ENCODE data around the gene WAS.

DNA sequence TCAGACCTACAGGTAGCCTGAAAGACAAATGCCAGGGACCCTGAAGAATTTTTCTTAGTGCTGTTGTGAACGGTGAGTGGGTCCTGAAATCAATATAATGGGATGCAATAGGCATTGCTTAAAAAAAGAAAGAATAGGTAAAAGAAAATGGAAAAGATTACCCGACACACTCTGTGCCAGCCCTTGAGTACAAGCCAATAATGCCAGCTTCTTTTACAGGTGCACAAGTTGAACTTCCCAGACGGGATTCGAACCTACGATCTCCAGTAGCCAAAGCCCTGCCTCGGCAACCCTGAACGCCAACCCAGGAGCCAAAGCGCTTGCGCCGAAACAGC lies 53.2 kb downstream of the WAS start:
- TF ChIP-seq, protein P1, sequence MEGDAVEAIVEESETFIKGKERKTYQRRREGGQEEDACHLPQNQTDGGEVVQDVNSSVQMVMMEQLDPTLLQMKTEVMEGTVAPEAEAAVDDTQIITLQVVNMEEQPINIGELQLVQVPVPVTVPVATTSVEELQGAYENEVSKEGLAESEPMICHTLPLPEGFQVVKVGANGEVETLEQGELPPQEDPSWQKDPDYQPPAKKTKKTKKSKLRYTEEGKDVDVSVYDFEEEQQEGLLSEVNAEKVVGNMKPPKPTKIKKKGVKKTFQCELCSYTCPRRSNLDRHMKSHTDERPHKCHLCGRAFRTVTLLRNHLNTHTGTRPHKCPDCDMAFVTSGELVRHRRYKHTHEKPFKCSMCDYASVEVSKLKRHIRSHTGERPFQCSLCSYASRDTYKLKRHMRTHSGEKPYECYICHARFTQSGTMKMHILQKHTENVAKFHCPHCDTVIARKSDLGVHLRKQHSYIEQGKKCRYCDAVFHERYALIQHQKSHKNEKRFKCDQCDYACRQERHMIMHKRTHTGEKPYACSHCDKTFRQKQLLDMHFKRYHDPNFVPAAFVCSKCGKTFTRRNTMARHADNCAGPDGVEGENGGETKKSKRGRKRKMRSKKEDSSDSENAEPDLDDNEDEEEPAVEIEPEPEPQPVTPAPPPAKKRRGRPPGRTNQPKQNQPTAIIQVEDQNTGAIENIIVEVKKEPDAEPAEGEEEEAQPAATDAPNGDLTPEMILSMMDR (IDR thresholded peaks at IDR 0.05 in 4 of 5, conservative IDR thresholded peaks at IDR 0.05 in 1 of 5), result no peak
- TF ChIP-seq POLR2A (IDR thresholded peaks at IDR 0.05), result no peak
